GM21717 (cell line): ENCODE data around the gene ST7.
"Not testable (repeated sequence)": the region's sequence is repeated elsewhere in the genome, so short reads cannot be mapped to it uniquely, and the experiment has no call there.

ENCODE experiments used
- ATAC-seq: cut with Tn5 transposase; IDR thresholded peaks from one replicate; pipeline ENCODE4 v1.9.1; 2021; ENCODE audit warnings: mild to moderate bottlenecking, moderate library complexity; ENCODE audit not compliant: unreplicated experiment

Gene ST7

DNA sequence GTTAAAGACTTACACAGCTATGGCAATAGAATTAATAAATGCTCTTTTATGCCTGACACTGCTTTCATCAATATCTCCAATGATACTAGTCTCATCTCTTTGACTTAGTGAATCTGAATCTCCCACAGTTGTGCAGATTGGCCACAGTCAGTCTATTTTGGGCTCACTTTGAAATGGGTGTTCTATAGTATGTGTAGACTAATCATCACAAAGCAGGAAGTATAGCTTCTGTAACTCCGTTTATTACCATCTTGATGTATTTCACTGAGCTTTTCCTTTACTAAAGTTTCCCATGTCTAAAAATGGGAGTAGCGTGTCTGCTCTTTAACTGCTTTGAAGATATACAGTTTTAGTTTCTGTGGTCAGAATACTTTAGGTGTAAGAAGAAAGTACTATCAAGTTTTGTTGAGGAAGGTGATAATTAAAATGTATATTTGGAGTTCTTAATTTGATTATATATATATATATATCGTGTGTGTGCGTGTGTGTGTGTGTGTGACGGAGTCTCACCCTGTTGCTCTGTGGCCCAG lies 70.1 kb downstream of the ST7 start:
- ATAC-seq = no peak

DNA sequence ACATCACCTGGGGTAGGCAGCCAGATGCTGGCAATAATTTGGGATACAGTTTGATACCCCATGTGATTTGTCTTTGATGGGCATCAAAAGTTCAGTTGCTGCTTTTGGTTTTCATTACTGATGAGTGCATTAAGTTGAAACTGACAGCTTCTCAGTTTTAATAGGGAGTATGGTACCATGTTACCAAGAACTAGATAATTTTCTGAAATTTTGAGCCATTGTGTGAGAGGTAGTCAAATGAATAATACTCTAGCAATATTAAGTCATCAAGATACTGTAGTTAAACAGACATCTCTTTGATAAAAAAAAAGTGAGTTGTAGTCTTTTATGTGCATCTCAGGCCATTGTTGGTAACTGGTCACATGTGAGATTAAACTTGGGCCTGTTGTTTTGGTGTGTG lies 71.5 kb downstream of the ST7 start:
- peak; percentile 49 for ATAC-seq

DNA sequence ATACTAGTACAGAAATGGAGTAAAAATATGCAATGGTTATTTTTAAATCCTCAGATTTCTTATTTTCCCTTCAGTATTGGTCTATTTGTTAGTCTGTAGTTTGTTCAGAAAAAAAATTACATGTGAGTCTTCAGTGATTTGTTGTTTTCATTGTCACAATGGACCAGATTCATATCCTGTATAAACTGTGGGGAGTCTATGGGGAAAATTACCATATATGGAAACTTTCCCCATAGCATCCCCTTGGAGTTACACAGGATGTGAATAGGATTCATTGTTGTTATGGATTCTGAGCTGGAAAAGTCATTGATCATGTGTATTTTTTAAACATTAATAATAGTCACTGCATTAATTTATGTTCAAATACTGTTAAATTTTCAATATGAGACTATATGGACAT lies 72.6 kb downstream of the ST7 start:
- ATAC-seq = no peak

DNA sequence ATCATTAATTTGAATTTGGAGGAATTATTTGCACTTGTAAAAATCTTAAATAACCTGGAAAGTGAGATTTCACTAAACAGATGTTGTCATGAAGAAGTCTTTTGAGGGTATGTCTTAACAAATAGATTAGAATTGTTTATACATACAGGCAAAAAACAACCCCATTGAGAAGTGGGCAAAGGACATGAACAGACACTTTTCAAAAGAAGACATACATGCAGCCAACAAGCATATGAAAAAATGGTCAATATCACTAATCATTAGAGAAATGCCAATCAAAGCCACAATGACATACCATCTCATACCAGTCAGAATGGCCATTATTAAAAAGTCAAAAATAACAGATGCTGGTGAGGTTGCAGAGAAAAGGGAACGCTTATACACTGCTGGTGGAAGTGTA lies 77.0 kb downstream of the ST7 start:
- ATAC-seq = not testable (repeated sequence)

DNA sequence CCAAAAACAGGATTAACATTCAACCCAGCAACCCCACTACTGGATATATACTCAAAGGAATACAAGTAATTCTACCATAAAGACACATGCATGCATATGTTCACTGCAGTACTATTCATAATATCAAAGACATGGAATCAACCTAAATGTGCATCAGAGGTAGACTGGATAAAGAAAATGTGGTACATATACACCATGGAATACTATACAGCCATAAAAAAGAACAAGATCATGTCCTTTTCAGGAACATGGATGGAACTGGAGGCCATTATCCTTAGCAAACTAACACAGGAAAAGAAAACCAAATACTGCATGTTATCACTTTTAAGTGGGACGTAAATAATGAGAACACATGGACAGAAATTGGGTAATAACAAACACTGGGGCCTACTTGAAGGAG lies 77.5 kb downstream of the ST7 start:
- not testable (repeated sequence) for ATAC-seq

DNA sequence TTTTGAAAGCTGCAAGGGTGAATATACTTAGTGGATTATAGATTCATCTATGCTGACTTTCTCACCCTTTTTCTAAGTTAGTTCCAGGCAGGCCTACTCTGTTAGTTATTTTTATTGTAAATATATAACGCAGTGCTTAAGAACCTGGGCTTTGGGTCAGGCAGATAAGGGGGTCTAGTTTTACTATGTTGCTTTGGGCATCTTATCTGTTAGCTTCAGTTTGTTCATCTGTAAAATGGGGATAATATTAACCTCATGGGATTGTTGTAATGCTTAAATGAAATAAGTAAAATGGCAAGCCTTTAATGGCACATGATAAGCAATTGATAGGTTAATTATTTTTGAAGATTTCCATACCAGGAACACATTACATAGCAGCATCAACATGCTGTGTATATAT lies 79.5 kb downstream of the ST7 start:
- ATAC-seq = no peak

DNA sequence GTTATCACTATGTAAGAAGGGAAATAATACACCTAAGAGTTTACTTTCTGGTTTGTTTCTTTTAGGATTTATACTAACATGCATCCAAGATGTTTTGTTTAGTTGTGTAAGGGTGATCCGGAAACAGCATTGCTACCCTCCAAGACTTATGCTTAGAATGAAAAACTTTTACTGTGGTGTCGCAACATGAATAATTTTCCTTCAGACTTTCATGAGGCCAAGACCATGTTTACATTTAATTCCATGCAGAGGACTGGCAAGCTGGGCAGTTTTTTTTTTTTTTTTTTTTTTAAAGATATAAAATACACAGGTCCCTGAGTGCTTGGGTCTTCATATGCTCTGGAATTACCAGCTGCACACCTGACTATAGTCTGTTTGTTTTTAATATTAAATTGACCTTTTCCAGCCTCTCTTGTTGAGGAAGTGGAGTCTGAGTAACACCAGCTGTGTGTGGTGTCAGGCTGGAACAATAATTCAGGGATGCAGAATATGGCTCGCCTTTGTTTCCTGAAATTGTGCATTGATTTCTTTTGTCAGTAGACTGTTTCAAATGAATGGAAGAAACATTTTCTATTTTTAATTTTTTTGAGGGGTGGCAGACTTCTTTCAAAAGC lies 81.7 kb downstream of the ST7 start:
- no peak for ATAC-seq

DNA sequence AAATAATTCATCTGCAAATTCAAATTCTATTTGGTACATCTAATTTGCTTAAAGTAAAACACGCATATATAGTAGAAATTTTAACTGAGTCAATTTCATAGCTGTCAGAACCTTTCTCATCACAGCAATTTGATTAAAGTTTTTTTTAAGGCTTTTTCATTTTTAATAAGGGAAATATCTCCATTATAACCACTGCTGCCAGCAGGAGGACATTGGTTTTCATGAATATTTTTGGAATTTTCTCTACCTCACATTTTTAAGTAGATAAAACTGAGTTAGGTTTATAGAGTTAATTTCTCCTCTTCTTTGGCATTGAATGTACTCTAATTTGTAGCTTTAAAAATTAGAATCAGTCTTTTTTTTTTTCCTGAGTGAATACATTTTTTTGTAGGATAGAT lies 82.2 kb downstream of the ST7 start:
- ATAC-seq = no peak

DNA sequence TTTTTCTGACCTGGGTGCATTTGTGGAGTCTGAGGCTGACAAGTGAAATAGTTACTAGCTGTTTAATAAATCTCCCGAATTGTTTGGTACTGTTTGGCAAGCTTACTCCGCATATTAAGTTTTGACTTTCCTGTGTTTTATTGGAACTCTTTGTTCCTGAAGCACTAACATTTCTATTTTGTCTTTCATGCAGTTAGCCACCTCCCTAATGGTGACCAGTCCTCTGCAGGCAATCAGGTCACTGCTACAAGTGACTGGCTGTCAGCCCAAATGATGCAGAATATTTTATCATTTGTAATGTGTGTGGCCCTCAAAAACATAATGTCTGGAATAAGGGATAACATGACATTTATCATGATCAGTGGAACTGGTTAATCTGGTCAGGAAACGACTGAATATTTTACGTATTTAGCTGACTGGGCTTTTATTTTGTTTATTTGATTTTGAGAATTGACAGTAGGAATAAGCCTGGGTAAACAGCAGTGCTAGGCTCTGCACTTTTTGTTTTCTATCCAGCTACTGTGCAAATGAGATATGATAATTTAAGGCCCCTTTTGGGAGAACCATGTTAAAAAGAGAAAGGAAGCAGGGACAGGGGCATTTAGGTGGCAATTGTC lies 82.9 kb downstream of the ST7 start:
- ATAC-seq = no peak

DNA sequence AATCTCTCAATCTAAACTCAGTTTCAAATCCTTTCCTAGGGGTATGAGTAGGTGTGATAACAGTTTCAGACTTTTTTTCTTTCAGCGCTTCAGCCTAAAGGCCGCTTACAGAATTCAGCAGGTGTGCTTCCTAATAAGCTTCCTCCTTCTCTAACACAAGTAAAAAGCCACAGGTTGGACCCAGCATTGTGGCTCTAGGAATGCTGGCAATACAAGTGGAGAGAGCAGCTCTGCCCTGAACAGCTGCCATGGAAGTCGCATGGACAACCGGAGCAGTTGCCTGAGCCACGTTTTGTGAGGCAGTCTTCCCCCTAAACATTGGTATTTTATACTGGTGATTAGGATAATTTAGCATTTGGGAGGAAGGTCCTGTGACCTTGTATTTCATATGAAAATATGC lies 83.5 kb downstream of the ST7 start:
- ATAC-seq = no peak

DNA sequence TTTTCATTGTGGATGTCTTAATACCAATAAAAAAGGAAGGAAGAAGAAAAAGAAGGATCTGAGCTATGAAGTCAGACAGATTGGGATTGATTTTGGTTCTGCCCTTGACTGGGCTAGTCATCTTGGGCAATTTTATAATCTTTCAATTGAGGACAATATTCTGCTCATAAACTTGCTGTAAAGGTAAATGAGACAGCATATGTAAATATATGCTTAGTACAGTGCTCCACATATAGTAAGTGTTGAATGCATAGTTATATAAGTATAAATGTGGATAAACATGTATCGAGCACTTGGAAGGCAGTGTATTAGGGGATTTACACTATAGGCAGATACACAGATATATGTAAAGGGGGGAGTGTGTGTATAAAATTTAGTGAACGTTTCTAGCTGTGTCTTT lies 85.1 kb downstream of the ST7 start:
- no peak for ATAC-seq

DNA sequence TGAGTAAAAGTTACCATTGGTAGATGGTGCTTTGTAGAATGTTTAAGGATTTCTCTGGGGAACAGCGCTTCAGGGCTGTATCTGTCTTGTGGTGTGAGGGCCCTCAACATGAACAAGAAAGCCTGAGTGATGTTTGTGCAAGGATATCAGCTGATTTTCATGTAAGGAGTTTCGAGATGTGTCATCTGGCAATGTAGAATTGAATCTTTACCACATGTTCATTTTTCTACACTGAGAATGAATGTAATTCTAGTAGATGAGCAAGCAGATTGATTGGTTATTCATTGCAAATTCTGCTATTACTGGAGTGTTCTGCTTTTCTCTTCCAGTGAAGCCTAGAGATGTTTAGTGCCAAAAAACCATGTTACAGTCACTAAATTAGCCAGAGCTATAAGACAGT lies 87.7 kb downstream of the ST7 start:
- peak; percentile 86 for ATAC-seq

DNA sequence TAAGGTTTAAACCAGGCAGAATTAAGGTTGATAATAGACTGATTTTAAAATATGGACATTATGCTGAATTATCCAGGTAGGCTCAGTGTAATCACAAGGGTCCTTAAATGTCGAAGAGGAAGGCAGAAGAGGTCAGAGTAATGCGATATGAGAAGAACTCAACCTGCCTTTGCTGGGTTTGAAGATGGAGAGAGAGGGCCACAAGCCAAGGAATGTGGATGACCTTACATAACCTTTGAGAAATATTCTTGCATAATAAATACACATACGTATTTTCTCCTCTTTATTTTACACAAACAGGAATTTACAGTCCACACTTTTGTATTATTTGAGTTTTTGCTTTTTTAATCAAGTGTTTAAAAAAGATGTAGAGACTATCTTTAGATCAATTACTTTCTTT lies 88.5 kb downstream of the ST7 start:
- ATAC-seq = no peak

DNA sequence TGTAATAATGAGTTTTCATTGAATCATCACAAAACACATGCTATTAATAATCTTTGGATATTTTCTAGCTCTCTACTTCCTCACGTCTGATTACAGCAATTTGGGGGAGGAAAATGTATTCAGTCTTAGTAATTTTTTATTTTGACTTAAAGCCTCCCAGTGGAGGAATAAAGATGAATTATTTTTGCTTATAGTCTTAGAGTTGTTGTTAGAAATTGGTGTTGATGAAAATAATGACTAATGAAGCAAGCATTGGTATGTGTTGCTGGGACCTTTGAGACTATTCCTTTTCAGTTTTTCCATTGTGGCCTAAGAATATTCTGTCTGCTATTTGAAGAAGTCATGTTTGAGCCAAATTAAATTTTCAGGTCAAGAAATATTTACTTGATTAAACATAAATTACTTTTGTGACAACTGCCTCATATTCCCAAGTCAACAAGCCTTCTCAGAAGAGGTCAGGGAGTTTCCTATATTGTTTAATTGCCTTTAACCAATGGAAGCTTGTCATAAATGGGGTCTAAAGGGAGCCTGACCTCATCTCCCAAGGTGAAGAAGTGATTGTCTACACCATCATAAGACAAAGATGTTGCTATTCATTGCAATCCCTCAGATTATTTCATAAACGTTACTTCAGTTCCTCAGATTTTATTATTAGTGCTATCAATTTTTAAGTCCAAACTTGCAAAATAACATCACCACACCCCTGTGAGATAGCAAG lies 90.0 kb downstream of the ST7 start:
- no peak for ATAC-seq

DNA sequence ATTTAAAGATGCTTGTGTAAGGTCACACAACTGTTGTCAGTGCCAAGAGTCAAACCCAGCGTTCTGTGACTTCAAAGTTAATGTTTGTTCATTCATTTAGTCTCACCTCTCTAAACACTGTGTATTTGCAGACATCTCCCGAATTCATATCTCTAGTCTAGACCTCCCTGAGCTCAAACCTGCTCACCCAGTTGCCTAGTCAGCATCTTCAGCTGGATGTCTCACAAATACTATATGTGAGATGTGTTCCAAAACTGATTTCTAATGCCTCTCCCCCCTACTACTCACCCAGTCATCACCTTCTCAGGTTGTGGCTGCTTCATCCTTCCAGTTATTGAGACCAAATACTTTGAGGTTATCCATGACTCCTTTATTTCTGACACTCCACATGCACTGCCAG lies 91.4 kb downstream of the ST7 start:
- no peak for ATAC-seq

DNA sequence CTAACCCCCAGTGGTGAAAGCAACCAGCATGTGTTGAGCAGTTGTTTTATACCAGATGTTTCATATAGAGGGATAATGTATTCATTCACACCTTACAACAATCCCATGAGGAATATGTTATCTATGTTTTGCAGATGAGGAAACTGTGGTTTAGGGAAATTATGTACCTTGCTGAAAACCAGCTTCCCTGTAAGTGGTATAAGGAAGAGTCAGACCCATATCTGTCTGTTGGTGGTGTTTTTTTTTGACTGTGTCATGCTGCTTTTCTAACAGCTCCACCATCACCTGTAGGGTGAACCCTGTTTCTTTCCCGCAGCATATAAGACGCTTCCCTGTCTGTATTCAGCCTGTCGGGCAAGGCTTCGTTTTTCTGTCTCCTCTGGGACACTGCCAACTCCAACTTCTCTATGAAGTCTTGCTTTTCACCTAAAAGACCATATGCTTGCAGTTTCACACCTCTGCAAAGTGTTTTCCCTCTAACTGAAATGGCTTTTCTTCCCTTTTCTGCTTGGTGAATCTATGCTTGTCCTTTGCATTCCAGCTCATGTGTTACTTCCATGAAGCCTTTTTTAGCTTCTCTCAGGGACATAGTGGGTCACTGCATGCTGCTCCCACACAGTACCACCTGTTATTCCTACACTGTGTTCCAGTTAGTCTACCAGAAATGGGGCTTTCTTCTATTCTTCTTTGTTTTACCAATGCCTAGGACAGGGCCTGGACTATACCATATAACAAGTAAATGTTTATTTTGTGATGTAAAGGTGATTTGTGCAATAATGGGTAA lies 92.8 kb downstream of the ST7 start:
- no peak for ATAC-seq

DNA sequence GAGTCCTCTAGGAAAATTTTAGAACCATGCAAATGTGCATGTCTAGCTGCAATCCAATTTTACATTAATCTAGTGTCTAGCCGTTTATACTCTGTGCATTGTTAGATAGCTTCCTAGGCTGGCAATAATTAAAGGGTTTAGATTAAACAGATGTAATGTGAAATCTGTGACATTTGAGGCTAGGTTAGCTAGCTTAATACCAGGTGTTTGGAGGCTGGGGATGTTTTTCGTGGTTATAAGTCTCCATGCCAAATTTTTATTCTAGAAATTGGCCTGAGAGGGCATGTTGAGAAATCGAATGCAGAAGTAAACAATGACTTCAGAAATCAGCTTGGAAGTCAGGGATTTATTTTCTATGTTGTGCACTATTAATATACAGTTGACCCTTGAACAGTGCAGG lies 94.2 kb downstream of the ST7 start:
- no peak for ATAC-seq

DNA sequence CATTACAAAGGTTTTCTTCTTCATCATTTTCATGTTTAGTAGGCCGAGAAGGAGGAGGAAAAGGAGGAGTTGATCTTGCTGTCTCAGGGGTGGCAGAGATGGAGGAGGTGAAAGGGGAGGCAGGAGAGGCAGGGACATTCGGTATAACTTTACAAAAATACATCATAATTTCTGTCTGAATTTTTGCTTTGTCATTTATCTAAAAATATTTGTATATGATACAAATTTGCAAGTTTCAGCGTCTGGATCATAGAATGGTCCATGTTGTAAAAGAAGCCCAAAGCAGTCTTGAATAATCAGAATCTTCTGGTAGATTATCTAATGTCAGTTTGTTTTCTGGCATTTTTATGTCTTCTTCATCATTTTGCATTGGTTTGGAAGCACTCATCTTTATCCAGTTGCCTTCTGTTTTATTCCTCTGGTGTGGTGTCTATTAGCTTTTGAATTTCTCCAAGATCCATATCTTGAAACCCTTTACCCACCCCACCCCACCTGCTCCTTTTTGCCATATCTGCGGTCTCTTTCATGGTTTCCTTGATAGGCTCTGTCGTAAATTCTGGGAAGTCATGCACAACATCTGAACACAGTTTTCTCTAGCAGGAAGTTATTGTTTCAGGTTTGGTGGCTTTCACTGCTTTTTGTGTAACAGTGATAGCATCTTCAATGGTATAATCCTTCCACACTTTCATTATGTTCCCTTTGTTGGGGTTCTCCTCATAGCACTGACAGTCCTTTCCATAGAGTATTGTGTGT lies 95.0 kb downstream of the ST7 start:
- ATAC-seq = no peak

DNA sequence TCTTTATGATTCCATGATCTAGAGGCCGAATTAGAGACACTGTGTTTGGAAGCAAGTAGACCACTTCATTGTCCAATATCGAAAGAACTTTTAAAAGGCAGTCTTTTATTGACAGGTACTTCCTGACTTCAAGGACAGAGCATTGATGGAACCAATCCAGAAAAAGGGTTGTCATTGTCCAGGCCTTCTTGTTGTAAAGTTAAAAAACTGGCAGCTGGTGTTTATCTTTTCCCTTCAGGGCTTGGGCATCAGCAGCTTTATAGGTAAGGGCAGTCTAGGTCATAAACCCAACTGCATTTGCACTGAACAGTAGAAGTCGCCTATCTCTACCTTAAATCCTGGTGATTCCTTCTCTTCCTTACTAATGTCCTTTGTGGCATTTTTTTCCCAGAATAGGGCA lies 95.6 kb downstream of the ST7 start:
- no peak for ATAC-seq

DNA sequence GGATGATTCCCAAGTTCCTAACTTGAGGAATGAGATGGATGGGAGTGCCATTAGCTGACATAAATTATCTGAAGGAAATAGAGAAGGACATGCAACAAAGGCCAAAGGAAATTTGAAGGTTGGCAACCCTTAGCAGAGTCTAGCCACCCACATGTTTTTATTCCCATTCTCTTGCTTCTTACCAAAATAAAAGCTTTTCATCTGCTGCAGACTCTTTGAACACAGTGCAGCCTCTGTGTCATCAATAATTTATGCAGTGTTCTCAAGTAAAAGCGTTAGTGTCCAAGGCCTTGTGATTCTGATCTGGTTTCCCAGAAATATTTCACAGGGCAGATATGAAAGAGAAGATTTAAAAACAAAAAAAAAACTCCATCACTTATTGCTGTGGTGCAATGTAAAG lies 98.5 kb downstream of the ST7 start:
- ATAC-seq = no peak

DNA sequence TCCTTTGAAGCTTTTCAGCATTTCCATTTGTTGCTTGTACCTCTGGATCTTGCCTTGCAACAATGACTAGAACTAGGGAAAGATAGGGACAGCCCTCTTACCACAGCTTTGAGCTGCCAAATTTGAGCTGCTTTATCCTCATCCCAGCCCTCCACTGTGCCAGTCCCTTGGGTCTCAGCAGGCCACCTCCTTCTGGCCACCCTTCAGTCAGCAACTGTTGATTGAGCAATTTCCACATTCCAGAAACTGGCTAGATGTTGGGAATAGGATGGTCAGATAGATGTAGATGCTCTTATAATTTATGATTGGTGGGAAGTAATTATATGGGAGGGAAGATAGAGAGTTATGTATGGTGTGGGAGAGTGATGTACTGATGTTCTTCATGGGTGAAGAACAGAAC lies 100.1 kb downstream of the ST7 start:
- no peak for ATAC-seq
